Measurements from ENCODE around the gene PRKAG1.

Gene PRKAG1

GRCh38 chr12:48961801-48962200 is 56.8 kb downstream of the PRKAG1 start:
- H3K9ac ChIP-seq (ENCODE audit: low read depth, low read length, poor library complexity, severe bottlenecking): no peak overlapping the region
- H3K36me3 ChIP-seq (ENCODE audit: insufficient read depth, low read length): no peaks in the 10 kb centered on the region
- H2AFZ ChIP-seq (ENCODE audit: low read length): no peak overlapping the region
- H3F3A ChIP-seq (ENCODE audit: low read depth): no peaks in the 10 kb centered on the region
- peaks cover 4% of the 10 kb centered on the region for H3K79me2 ChIP-seq (ENCODE audit: insufficient read depth, low read length)
- no peak overlapping the region for H3K4me2 ChIP-seq (ENCODE audit: low read depth, low read length, poor library complexity, severe bottlenecking)
- no peaks in the 10 kb centered on the region for H3K4me1 ChIP-seq (ENCODE audit: insufficient read depth, low read length, poor library complexity, severe bottlenecking)
- H3K4me3 ChIP-seq (ENCODE audit: low read length, poor library complexity, severe bottlenecking): no peak overlapping the region
- no peaks in the 10 kb centered on the region for H3K9me3 ChIP-seq (ENCODE audit: insufficient read depth, low read depth, low read length)
- H3K9me2 ChIP-seq (replicated peaks; ENCODE audit: low read depth, low read length): no peaks in the 10 kb centered on the region
- H4K20me1 ChIP-seq (ENCODE audit: insufficient read depth, low read length, poor library complexity, severe bottlenecking): no peaks in the 10 kb centered on the region
- TF ChIP-seq CTCF (conservative IDR thresholded peaks at IDR 0.05; ENCODE audit: low read length) (no peak), EZH2phosphoT487 (IDR thresholded peaks at IDR 0.05; ENCODE audit: borderline replicate concordance) (no peak)
- no peaks in the 10 kb centered on the region for H3K27me3 ChIP-seq (ENCODE audit: insufficient read depth, low read length, poor library complexity, severe bottlenecking)

- TF ChIP-seq CTCF (conservative IDR thresholded peaks at IDR 0.05; ENCODE audit: low read length) (no peak), EZH2phosphoT487 (IDR thresholded peaks at IDR 0.05; ENCODE audit: borderline replicate concordance) (no peak)
- Histone ChIP-seq H3K9me3 (ENCODE audit: insufficient read depth, low read depth, low read length) (no peaks in the 10 kb centered on the region), H4K20me1 (ENCODE audit: insufficient read depth, low read length, poor library complexity, severe bottlenecking) (no peaks in the 10 kb centered on the region), H3K79me2 (ENCODE audit: insufficient read depth, low read length) (peaks cover 9% of the 10 kb centered on the region), H2AFZ (ENCODE audit: low read length) (no peak overlapping the region), H3K36me3 (ENCODE audit: insufficient read depth, low read length) (no peaks in the 10 kb centered on the region), H3K27me3 (ENCODE audit: insufficient read depth, low read length, poor library complexity, severe bottlenecking) (no peaks in the 10 kb centered on the region), H3K9ac (ENCODE audit: low read depth, low read length, poor library complexity, severe bottlenecking) (no peak overlapping the region), H3K4me1 (ENCODE audit: insufficient read depth, low read length, poor library complexity, severe bottlenecking) (no peaks in the 10 kb centered on the region), H3K9me2 (replicated peaks; ENCODE audit: low read depth, low read length) (no peaks in the 10 kb centered on the region), H3K4me3 (ENCODE audit: low read length, poor library complexity, severe bottlenecking) (no peak overlapping the region), H3K4me2 (ENCODE audit: low read depth, low read length, poor library complexity, severe bottlenecking) (no peak overlapping the region), H3F3A (ENCODE audit: low read depth) (no peaks in the 10 kb centered on the region)
Measured at GRCh38 chr12:48961331-48961730, 57.2 kb downstream of the PRKAG1 start.

GRCh38 chr12:48960834-48961233 is 57.7 kb downstream of the PRKAG1 start:
- Histone ChIP-seq H3K4me2 (ENCODE audit: low read depth, low read length, poor library complexity, severe bottlenecking) (no peak overlapping the region), H3K9me3 (ENCODE audit: insufficient read depth, low read depth, low read length) (no peaks in the 10 kb centered on the region), H3K36me3 (ENCODE audit: insufficient read depth, low read length) (no peaks in the 10 kb centered on the region), H3K9ac (ENCODE audit: low read depth, low read length, poor library complexity, severe bottlenecking) (no peak overlapping the region), H3K4me3 (ENCODE audit: low read length, poor library complexity, severe bottlenecking) (no peak overlapping the region), H3K4me1 (ENCODE audit: insufficient read depth, low read length, poor library complexity, severe bottlenecking) (peaks cover 4% of the 10 kb centered on the region), H3F3A (ENCODE audit: low read depth) (no peaks in the 10 kb centered on the region), H3K27me3 (ENCODE audit: insufficient read depth, low read length, poor library complexity, severe bottlenecking) (no peaks in the 10 kb centered on the region), H3K79me2 (ENCODE audit: insufficient read depth, low read length) (peaks cover 14% of the 10 kb centered on the region), H2AFZ (ENCODE audit: low read length) (no peak overlapping the region), H4K20me1 (ENCODE audit: insufficient read depth, low read length, poor library complexity, severe bottlenecking) (peaks cover 4% of the 10 kb centered on the region), H3K9me2 (replicated peaks; ENCODE audit: low read depth, low read length) (no peaks in the 10 kb centered on the region)
- no peak for TF ChIP-seq EZH2phosphoT487 (IDR thresholded peaks at IDR 0.05; ENCODE audit: borderline replicate concordance)

GRCh38 chr12:48958049-48958388 is 60.6 kb downstream of the PRKAG1 start:
- Histone ChIP-seq H3K9me3 (ENCODE audit: insufficient read depth, low read depth, low read length) (no peaks in the 10 kb centered on the region), H3K27me3 (ENCODE audit: insufficient read depth, low read length, poor library complexity, severe bottlenecking) (no peaks in the 10 kb centered on the region), H2AFZ (ENCODE audit: low read length) (peak overlapping the region; percentile 87), H3K4me3 (ENCODE audit: low read length, poor library complexity, severe bottlenecking) (peak overlapping the region; percentile 93), H3K36me3 (ENCODE audit: insufficient read depth, low read length) (no peaks in the 10 kb centered on the region), H3K4me1 (ENCODE audit: insufficient read depth, low read length, poor library complexity, severe bottlenecking) (peaks cover 30% of the 10 kb centered on the region), H3K9ac (ENCODE audit: low read depth, low read length, poor library complexity, severe bottlenecking) (peak overlapping the region; percentile 93), H3K4me2 (ENCODE audit: low read depth, low read length, poor library complexity, severe bottlenecking) (peak overlapping the region; percentile 91), H4K20me1 (ENCODE audit: insufficient read depth, low read length, poor library complexity, severe bottlenecking) (peaks cover 30% of the 10 kb centered on the region), H3K79me2 (ENCODE audit: insufficient read depth, low read length) (peaks cover 42% of the 10 kb centered on the region), H3F3A (ENCODE audit: low read depth) (no peaks in the 10 kb centered on the region), H3K9me2 (replicated peaks; ENCODE audit: low read depth, low read length) (no peaks in the 10 kb centered on the region)
- TF ChIP-seq EZH2phosphoT487 (IDR thresholded peaks at IDR 0.05; ENCODE audit: borderline replicate concordance) (no peak), CTCF (conservative IDR thresholded peaks at IDR 0.05; ENCODE audit: low read length) (no peak)

Measured in Loucy (cell line).